ENCODE data around the gene MAP7.

GRCh38 chr6:136437246-136437645 lies 113.0 kb downstream of the MAP7 start:
- no peak for TF ChIP-seq CTCF (IDR thresholded peaks at IDR 0.05)
- TF ChIP-seq POLR2A (IDR thresholded peaks at IDR 0.05) = no peak
